Fibroblast of peridontal ligament (primary cell): Measurements from ENCODE around the gene RRP12.
"Not testable (repeated sequence)": the region's sequence is repeated elsewhere in the genome, so short reads cannot be mapped to it uniquely, and the experiment has no call there.

Source experiments
- DNase-seq: peaks from one replicate; pipeline ENCODE4 v3.0.0-alpha.2; 2010; ENCODE audit errors: extremely low read depth

Gene RRP12

DNA sequence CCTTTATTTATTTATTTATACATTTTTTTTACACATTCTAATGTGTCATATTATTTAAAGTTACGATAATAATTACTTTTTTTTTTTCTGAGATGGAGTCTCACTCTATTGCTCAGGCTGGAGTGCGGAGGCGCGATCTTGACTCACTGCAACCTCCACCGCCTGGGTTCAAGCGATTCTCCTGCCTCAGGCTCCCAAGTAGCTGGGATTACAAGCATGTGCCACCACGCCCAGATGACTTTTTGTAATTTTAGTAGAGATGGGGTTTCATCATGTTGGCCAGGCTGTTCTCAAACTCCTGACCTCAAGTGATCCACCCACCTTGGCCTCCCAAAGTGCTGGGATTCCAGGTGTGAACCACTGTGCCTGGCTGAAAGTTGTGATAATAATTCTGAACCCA lies 5.3 kb upstream of the RRP12 start:
- not testable (repeated sequence) for DNase-seq

DNA sequence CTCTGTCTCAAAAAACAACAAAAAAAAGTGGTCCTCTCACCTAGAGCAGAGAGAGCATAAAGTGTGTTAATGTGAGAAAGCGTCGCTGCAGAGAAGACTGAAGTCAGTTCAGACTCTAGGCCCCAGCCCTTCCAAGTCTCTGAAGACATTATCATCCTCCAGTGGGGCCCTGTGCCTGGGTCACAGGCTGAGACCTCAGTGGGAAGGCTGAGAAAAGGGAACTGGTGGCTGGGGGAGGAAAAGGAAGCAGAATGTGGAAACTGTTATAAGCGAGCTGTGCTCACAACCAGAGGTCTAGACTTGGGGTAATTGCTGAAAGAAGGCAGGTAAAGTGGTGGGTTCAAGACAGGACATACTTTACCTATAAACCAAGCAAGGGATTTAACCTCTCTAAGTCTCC lies 4.9 kb upstream of the RRP12 start:
- no peak for DNase-seq

DNA sequence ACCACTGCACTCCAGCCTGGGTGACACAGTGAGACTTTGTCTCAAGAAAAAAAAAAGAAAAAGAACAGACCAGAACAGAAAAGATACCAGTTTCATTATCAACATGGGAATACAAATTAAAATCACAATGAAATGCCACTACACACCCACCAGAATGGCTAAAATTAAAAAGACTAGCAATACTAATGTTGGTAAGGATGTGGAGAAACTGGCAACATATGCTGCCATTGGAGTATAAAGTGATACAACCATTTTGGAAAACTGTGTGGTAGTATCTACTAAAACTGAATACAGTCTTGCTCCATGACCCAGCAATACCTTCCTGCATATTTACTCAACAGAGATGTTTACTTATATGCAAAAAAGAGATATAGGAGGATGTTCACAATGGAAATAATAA lies 2.9 kb upstream of the RRP12 start:
- no peak for DNase-seq

DNA sequence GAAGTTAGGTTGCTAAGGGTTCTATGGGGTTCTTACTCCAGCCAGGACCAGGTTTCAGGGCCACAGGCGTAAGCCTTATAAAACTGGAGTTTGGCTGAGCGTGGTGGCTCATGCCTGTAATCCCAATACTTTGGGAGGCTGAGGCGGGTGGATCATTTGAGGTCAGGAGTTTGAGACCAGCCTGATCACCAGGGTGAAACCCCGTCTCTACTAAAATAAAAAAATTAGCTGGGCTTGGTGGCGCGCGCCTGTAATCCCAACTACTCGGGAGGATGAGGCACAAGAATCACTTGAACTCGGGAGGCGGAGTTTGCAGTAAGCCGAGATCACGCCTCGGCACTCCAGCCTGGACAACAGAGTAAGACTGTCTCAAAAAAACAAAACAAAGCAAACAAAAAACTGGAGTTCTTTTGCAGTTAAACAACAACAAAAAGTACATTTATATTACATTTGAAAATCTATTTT lies 347 bp upstream of the RRP12 start:
- no peak for DNase-seq

DNA sequence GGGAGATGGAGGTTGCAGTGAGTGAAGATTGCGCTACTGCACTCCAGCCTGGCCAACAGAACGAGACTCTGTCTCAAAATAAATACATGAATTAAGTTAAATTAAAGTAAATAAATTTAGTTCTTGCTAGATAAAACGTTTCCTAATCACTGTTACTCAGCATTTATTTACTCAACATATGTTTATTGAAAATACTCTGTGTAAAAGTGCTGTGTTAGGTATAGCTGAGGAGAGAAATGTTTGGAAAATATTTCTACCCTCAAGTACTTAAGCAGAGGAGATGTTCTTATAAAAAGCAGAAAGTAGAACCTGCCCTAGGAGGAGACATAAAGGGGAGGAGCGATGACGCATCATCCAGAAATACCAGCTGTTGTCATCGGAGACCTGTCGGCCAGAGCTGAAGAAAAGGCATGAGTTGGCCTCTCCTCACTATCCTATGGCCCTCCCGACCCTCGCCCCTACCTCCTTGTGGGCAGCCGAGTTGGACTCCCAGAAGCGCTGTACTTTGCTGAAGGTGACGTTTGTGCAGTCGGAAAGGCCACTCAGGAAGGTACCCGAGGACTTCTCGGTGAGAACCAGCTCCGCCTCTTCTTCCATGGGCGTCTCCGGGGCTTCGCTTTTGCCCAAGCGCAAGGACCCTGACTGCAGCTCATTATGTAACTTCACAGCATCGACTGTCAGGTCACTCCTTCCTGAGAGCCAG lies 1.1 kb downstream of the RRP12 start:
- peak; percentile 66 for DNase-seq

DNA sequence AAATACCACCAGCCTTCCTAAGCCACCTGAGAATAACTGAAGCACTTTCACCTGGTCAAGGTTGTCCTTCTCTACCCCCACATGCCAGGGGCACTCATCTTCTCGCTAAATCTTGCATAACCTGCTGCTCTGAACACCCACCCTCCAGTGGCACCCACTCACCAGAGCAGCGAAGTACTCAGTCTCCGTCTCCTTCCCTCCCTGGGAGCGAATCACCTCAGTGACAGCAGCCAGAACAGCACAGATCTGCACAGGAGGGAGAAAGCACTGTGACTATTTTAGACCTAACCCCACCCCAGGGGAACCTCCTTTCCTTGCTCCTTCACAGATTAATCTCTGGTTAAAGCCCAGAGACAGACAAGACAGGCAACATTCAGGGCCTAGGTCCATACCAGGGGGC lies 5.1 kb downstream of the RRP12 start:
- no peak for DNase-seq

DNA sequence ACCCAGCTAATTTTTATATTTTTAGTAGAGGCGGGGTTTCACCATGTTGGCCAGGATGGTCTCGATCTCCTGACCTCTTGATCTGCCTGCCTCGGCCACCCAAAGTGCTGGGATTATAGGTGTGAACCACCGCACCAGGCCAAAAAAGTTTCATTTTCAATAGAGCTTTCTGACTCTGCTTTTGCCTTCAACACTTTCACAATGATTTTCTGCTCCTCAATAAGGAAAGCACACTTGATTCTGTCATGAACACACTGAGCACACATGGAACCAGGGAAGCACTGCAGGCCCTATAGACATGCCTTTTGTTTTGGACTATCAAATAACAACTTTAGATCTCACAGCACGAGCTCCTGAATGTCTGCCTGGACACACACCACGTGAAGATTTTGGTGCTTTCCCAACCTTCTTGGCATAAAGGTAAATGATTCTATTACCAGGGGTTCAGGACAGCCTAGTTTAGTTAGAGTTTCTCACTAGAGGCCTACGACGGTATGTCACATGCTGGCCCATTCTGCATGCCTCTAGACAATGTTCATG lies 8.0 kb downstream of the RRP12 start:
- DNase-seq = no peak

DNA sequence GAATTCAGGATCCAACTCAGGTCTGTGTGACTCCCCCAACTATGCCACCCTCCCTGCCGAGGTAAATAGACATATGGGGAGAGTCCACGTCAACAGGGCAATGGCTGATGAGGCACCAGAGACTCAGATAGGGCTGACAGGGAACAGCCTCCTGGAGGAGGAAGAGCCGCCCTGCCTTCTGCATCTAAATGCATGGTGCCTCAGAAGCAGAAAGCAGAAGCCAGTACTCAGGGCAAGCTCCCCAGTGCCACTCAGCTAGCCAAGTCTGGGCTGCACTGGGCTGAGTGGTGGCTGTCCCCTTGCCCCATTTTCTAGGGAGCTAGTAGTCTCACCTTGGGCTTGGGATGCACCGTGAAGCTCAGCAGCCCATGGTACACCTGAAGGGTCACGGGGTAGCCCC lies 11.0 kb downstream of the RRP12 start:
- DNase-seq = no peak

DNA sequence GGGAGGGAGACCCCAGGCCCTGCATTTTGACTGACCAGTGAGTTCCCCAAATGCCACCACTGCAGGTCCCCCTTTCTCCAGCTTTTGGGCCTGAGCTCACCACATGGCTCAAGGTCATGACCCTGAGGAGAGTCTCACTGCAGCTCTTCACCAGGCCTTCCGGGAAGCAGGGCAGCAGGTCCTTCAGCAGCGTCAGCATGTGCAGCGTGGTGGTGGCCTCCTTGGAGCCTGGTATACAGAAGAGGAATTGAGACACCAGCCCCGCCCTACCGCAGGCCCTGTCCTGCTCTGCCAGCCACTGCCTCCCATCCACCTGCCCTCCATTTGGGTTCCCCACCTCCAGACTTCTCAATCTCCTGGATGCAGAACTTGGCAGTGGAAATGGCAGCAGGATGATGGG lies 13.0 kb downstream of the RRP12 start:
- DNase-seq = no peak

DNA sequence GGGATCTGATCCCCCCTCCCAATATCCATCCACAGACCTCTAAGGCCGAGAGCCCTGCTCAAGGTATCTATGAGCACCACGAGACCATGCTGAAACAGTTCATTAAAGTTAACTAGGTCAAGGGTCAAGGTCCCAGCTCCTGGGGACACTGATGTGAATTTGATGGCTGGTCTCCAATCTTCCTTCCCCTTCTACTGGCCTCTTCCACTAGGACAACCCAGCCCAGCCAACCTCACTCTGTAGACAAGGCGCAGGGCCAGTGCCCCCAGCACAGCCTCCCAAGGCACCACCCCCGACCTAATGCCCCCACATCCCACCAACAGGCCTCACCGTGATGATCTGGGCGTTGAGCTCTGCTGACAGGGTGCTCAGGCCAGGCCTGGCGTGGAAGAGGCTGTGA lies 15.6 kb downstream of the RRP12 start:
- DNase-seq = no peak

DNA sequence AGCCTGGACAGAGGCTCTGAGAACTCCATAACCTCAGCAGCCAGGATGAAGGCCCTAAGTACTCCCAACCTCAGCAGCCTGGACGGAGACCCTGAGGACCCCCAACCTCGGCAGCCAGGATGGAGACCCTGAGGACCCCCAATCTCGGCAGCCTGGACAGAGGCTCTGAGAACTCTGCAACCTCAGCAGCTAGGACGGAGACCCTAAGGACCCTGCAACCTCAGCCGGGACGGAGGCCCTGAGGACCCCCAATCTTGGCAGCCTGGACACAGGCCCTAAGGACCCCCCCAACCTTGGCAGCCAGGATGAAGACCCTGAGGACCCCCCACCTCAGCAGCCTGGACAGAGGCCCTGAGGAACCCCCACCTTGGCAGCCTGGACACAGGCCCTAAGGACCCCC lies 16.5 kb downstream of the RRP12 start:
- DNase-seq = no peak

DNA sequence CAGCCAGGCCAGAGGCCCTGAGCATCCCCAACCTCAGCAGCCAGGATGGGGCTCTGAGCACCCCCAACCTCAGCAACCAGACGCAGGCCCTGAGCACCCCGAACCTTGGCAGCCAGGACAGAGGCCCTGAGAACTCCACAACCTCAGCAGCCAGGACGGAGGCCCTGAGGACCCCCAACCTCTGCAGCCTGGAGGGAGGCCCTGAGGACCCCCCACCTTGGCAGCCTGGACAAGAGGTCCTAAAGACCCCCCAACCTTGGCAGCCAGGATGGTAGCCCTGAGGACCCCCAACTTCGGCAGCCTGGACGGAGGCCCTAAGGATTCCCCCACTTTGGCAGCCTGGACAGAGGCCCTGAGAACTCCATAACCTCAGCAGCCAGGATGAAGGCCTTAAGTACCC lies 17.0 kb downstream of the RRP12 start:
- DNase-seq = no peak

DNA sequence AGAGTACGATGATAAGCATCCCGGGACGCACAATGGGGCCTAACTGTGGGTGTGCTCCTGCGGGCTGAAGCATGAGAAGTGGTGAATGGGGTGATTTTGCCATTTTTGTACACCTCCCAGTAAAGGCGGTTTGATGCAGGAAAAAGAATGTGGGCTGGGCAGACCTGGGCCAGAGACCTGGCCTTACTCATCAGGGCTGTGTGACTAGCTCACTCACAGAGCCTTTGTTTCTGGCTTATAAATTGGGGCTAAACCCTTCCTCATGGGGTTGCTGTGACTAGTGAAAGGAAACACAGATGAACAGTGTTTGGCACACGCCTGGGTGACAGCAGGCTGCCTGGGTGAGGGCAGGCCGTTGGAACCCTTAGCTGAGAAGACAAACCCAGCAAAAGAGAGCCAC lies 18.0 kb downstream of the RRP12 start:
- DNase-seq = no peak

DNA sequence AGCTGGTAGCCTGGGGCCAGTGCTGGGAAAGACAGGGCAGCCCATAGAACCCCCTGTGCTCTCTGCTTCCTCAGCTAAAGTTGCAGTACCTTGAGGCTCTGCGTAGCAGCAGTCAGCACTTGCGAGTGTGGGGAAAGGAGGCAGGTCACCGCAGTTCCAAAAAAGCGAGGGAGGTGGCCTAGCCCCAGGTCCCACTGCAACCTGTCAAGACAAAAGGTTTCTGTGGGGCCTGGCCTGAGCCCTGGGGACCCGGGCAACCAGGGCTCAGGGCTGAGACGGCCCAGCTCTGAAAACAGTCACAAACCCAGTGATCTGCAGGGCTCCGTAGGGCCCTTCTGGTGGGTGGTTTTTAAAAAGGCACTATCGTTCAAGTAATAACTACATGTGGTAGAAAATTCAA lies 19.5 kb downstream of the RRP12 start:
- DNase-seq = no peak

DNA sequence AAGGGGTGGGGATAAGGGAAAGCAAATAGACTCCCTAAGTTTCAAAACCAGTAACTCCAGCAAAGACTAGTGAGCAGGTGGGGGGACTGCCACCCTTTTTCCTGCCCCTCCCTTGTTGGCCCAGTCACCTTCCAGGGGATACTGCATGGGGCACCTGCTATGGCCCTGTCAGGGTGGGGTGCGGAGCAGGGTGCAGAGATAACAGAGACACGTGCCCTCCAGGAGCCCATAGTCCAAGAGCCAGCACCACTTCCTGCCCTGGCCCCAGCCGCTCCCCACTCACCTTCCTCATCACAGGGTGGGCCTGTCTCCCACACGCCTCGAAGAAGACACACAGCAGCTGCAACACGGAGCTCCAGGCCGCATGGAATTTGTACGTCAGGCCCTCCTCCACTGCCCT lies 20.6 kb downstream of the RRP12 start:
- DNase-seq = no peak

DNA sequence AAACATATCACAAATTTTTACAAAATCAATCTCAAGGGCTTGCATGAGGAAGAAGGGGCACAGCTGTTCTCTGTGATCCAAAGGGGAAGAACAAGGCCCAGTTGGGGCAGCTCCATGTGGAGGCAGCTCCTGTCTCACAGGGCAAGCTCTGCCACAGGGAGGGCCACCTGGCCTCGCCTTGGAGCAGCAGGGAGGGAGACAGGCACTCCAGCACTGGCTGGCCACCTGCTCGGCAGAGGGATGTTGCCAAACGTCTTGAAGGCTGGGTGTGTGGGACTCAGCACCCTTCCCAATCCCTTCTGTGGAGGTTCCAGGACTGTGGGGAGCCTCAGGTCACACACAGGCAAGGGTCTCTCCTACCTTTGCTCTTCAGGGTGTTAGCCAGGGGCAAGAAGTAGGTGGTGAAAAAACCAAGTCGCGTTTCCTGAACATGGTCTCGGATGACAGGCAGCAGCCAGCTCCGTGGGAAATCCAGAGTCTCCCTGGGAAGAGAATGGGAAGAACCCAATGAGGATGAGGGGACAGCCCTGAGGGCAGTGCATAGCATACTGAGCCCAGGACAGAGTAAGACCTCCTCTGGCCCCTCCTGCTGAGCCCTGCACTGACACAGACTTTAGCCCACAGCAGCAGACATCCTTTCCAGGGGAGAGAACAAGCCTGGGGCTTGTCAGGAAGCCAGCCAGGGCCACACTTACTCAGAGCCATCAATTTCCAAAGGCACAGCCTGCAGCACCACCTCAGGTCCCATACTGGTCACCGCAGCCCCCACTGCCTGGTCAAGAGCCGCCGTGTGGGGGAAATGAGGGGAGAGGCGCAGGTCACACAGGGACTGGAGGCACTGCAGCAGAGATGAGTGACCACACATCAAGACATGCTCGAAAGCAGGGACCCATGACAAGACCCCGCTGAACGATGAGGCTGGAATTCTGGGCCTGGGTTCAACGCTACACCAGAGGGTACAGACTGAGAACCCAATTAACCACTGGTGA lies 21.9 kb downstream of the RRP12 start:
- no peak for DNase-seq

DNA sequence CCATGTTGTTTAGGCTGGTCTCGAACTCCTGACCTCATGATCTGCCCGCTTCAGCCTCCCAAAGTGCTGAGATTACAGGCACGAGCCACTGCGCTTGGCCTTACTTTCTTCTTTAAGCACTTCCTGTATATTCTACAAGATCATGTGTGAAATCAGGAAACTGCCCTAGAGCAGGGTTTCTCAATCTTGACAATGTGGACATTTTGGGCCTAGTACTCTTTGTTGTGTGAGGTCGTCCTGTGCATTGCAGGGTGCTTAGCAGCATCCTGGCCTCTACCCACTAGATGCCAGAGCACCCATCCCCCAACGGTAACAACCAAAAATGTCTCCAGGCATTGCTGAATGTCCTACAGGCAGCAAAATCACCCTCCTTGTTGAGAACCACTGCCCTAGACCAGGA lies 24.7 kb downstream of the RRP12 start:
- no peak for DNase-seq

DNA sequence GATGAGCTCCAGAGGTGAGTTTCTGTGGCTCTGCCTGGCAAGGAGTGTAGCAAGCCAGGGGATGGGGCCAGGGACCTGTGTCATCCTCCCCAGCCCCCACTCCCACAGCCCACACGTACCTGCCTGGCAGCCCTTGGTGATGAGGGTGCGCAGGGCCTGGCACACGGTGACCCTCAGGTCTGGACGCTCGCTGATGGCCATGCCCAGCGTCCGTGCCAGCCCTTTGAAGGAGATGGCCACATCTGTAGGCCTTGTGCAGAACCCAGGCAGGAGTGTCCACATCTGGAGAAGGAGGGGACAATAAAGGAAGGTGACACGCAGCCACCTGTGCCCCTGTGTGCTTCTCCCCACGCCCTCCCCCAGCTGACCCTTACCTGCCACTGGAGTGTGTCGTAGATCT lies 27.7 kb downstream of the RRP12 start:
- DNase-seq = no peak

DNA sequence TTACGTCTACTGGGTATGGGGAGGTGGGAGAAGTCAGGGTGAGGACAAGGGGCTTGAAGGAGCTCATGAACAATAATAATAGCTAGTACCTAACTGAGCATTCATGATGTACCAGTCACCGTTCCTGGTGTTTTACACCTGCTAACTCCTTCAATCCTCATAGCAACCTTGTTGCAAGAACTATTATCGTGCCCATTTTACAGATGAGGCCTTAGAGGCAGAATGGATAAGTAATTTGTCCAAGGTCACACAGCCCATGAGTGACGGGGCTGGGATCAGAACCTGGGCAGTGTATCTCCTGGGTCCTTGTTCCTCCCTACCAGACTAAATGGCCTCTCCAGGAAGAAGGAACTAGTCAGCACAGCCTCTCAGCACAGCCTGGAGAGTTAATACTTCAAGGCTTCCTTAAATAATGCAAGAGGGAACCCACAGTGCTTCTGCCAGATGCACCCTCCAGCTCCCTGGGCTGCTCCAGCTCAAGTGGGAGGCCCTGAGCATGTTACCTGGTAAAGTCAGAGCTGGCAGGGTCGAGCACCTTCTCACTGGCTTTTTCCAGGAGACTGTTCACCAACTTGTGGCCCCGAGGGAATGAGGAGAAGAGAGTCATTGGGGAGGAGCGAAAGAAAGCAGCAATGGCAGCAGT lies 28.8 kb downstream of the RRP12 start:
- no peak for DNase-seq

DNA sequence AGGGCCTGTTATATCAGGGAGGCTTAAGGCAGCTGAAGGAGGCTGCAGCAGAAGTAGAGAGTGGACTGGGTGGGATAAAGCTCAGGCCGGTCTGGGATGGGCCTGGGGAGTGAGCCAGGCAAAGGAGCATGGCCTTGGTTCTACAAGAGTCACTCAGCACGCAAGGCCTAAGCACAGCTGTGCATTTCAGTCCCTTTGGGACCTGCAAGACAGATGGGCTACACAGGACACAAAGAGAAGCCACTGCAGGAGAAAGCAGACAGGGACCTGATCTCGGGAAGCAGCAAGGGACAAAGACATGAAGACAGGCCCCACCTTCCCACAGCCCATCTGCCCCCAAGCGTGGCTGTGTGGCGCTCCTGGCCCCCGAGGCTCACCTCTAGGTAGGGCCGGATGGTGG lies 29.4 kb downstream of the RRP12 start:
- DNase-seq = no peak

DNA sequence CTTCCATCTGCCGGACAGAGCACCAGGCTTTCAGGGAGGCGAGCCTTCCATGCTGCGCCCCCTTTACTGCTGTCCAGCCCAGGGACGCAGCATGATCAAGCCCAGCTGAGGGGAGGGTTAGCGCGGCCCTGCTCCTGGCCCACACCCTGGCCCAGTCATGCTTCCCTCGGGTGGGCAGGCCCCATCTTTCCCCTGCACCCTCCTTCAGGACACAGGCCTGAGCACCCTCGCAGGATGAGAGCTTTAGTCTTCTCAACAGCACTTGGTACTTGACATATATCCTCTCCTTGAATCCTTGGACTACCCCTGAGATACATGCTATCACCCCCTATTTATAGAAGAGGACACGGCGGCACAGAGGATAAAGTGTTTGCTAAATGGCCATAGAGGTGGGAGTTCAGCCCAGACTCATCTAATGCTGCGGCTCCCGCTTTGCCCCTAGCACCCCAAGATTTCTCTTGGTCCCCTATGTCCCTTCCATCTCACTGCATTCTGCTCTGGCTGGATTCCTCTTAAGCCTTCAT lies 34.0 kb downstream of the RRP12 start:
- no peak for DNase-seq

DNA sequence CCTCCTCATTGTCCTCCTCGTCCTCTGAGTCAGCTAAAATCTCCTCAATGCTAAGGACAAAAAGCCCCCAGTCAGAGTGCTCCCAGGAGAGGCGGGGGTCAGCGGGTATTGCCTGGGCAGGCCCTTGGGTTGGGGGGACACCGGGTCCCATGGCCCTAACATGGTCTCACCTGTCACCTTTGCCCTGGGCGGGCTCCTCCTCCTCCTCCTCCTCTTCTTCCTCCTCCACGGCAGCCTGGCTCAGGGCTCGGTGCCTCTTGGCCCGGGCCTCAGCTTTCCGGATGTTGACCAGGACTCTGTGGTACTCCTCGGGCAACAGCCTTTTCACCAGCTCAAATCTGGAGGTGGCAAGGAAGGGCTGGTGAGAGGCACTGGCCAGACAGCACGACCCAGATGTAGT lies 34.6 kb downstream of the RRP12 start:
- DNase-seq = no peak
